HL-60 (cell line): ENCODE data around the gene FEM1A.
"Not testable (repeated sequence)": the region's sequence is repeated elsewhere in the genome, so short reads cannot be mapped to it uniquely, and the experiment has no call there.

ENCODE experiments used
- CTCF ChIP-seq: IDR thresholded peaks from one replicate; pipeline ENCODE4 v1.5.1; 2011; ENCODE audit warnings: low read length, control low read depth, inconsistent platforms; ENCODE audit not compliant: insufficient read depth
- POLR2AphosphoS5 ChIP-seq: IDR thresholded peaks from 2 replicates; pipeline ENCODE4 v1.6.1; 2012; ENCODE audit warnings: low read depth
- REST ChIP-seq: IDR thresholded peaks from 2 replicates; pipeline ENCODE4 v1.6.1; 2012; ENCODE audit warnings: low read depth; ENCODE audit not compliant: insufficient replicate concordance

GRCh38 chr19:4845975-4846374 is 54.4 kb downstream of the FEM1A start:
- not testable (repeated sequence) for TF ChIP-seq CTCF, POLR2AphosphoS5, REST
